Measurements from ENCODE around the gene PHLPP2.

PHLPP2 gene

GRCh38 chr16:71724320-71724751 is at the start of gene PHLPP2:
Gene PHLPP2, minus strand, starts transcription at chr16:71724701. Its CDS starts 9,906 bp downstream, at chr16:71714795.
- DNase-seq = no peak

GRCh38 chr16:71771571-71771970 is 47.1 kb upstream of the PHLPP2 start:
- no peak for DNase-seq

- no peak for DNase-seq
Observed at GRCh38 chr16:71769222-71769621, 44.7 kb upstream of the PHLPP2 start.

- DNase-seq = no peak
Observed at GRCh38 chr16:71767060-71767900, 42.8 kb upstream of the PHLPP2 start.

- peak; percentile 65 for DNase-seq
Observed at GRCh38 chr16:71762186-71762585, 37.7 kb upstream of the PHLPP2 start.

GRCh38 chr16:71761097-71761496 is 36.6 kb upstream of the PHLPP2 start:
- no peak for DNase-seq

GRCh38 chr16:71758293-71758760 is 33.8 kb upstream of the PHLPP2 start:
- no peak for DNase-seq

- no peak for DNase-seq
Observed at GRCh38 chr16:71754652-71755051, 30.2 kb upstream of the PHLPP2 start.

- DNase-seq = no peak
Observed at GRCh38 chr16:71754108-71754507, 29.6 kb upstream of the PHLPP2 start.

GRCh38 chr16:71748226-71748625 is 23.7 kb upstream of the PHLPP2 start:
- DNase-seq = no peak

- DNase-seq = peak; percentile 36
Observed at GRCh38 chr16:71746442-71747046, 22.0 kb upstream of the PHLPP2 start.

- DNase-seq = no peak
Observed at GRCh38 chr16:71738855-71739254, 14.4 kb upstream of the PHLPP2 start.

- DNase-seq = no peak
Observed at GRCh38 chr16:71737501-71737900, 13.0 kb upstream of the PHLPP2 start.

- no peak for DNase-seq
Observed at GRCh38 chr16:71734511-71734910, 10.0 kb upstream of the PHLPP2 start.

- DNase-seq = no peak
Observed at GRCh38 chr16:71732587-71732986, 8.1 kb upstream of the PHLPP2 start.

GRCh38 chr16:71727551-71728324 is 3.2 kb upstream of the PHLPP2 start:
- no peak for DNase-seq

- DNase-seq = peak; percentile 1
Observed at GRCh38 chr16:71726476-71727315, 2.2 kb upstream of the PHLPP2 start.

- peak; percentile 58 for DNase-seq
Observed at GRCh38 chr16:71723537-71724319, 773 bp downstream of the PHLPP2 start.

- DNase-seq = peak; percentile 52
Observed at GRCh38 chr16:71722801-71723536, 1.5 kb downstream of the PHLPP2 start.

GRCh38 chr16:71721066-71721740 is 3.3 kb downstream of the PHLPP2 start:
- DNase-seq = no peak

Measured in fibroblast of upper back skin (primary cell).